ENCODE results near the gene BMP4. TPM values are rescaled to one million over a fixed set of nuclear protein-coding genes. Genes with fewer than 3 reads are reported as not detected.

Gene BMP4
- total and polyA plus RNA-seq, 2 of the 13 experiments (the other 11 are each of a cell fraction or from before 2014, with no cell fraction given), result 56.4 to 169 TPM

GRCh38 chr14:53947452-53948204 lies 9.0 kb downstream of the BMP4 start (continued):
- TF ChIP-seq CENPBD1 (CRISPR knock-in tag; IDR thresholded peaks at IDR 0.05; ENCODE audit: borderline replicate concordance, low read depth), result no peak
- TF ChIP-seq TBL1XR1 (IDR thresholded peaks at IDR 0.05; ENCODE audit: borderline replicate concordance, low read length, partially characterized antibody), result peak; percentile 52
- no peak for TF ChIP-seq HMG20A (CRISPR knock-in tag; IDR thresholded peaks at IDR 0.05; ENCODE audit: borderline replicate concordance)
- no peak for TF ChIP-seq HCFC1 (IDR thresholded peaks at IDR 0.05; ENCODE audit: low read depth, low read length)
- no peak for TF ChIP-seq PBX2 (CRISPR knock-in tag; IDR thresholded peaks at IDR 0.05)
- TF ChIP-seq ZNF17 (CRISPR knock-in tag; IDR thresholded peaks at IDR 0.05), result no peak
- no peak for TF ChIP-seq ZNF770 (CRISPR knock-in tag; IDR thresholded peaks at IDR 0.05)
- TF ChIP-seq RFX1 (IDR thresholded peaks at IDR 0.05), result no peak
- TF ChIP-seq CEBPZ (IDR thresholded peaks at IDR 0.05; ENCODE audit: low read length), result no peak
- TF ChIP-seq NFE2L2 (IDR thresholded peaks at IDR 0.05; ENCODE audit: low read length), result no peak
- TF ChIP-seq HHEX (CRISPR knock-in tag; IDR thresholded peaks at IDR 0.05), result no peak
- no peak for TF ChIP-seq RFXANK (CRISPR knock-in tag; IDR thresholded peaks at IDR 0.05)
- no peak for TF ChIP-seq ZNF724P (CRISPR knock-in tag; IDR thresholded peaks at IDR 0.05; ENCODE audit: borderline replicate concordance)
- no peak for TF ChIP-seq HOMEZ (CRISPR knock-in tag; IDR thresholded peaks at IDR 0.05; ENCODE audit: low read depth)
- no peak for TF ChIP-seq SAP130 (CRISPR knock-in tag; IDR thresholded peaks at IDR 0.05; ENCODE audit: low read depth)
- TF ChIP-seq ZNF597 (CRISPR knock-in tag; IDR thresholded peaks at IDR 0.05), result no peak
- peak; percentile 22; the same call in 1 of the 2 replicates for TF ChIP-seq SOX5 (CRISPR knock-in tag; IDR thresholded peaks at IDR 0.05; ENCODE audit: borderline replicate concordance)
- TF ChIP-seq SSRP1 (CRISPR knock-in tag; IDR thresholded peaks at IDR 0.05), result no peak
- no peak for TF ChIP-seq NR2F2 (IDR thresholded peaks at IDR 0.05; ENCODE audit: borderline replicate concordance, low read depth)
- TF ChIP-seq PHF21A (CRISPR knock-in tag; IDR thresholded peaks at IDR 0.05), result no peak
- no peak for TF ChIP-seq JUN (CRISPR knock-in tag; IDR thresholded peaks at IDR 0.05)

All from HepG2 (cell line).